ENCODE data around the gene APOM.
A peak's percentile ranks its signal among the peaks of the same experiment; 100 is the strongest.

Gene APOM

GRCh38 chr6:31639449-31639861 lies 16.2 kb upstream of the APOM start:
- Mint-ChIP-seq H3K27ac (peak overlapping the region; percentile 83), H3K36me3 (ENCODE audit: low read depth) (peaks cover 59% of the 10 kb centered on the region), H3K27me3 (ENCODE audit: low read depth, poor library complexity) (peaks cover 3% of the 10 kb centered on the region), H3K9me3 (no peaks in the 10 kb centered on the region), H3K4me1 (no peaks in the 10 kb centered on the region), H3K4me3 (no peak overlapping the region)
- no peak for DNase-seq
- TF ChIP-seq CTCF (IDR thresholded peaks at IDR 0.05): no peak

DNA sequence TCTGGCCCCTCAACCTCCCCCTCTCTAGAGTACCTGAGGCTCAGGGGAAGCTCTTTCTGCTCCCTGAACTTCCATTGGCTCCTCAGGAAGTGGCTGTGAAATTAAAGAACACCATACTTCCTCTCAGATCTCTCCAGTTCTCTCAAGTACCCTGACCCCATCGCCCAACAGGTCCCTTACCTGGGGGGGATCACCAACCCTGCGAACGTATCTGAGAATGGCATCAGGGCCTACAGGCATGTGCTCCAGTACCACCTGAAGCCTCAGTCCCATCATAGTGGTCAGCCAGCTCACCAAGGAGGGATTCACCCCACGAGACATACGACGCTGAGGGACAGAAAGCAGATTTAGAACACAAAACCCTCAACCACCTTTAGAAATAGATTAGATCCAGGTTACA lies 15.1 kb upstream of the APOM start:
- H3K36me3 Mint-ChIP-seq (ENCODE audit: low read depth): peaks cover 62% of the 10 kb centered on the region
- no peak for TF ChIP-seq CTCF (IDR thresholded peaks at IDR 0.05)
- peak overlapping the region; percentile 40 for H3K27ac Mint-ChIP-seq
- H3K9me3 Mint-ChIP-seq: no peaks in the 10 kb centered on the region
- no peak overlapping the region for H3K4me3 Mint-ChIP-seq
- H3K27me3 Mint-ChIP-seq (ENCODE audit: low read depth, poor library complexity): no peaks in the 10 kb centered on the region
- no peaks in the 10 kb centered on the region for H3K4me1 Mint-ChIP-seq
- DNase-seq: no peak

GRCh38 chr6:31641370-31641769 lies 14.3 kb upstream of the APOM start:
- peaks cover 62% of the 10 kb centered on the region for H3K36me3 Mint-ChIP-seq (ENCODE audit: low read depth)
- H3K4me3 Mint-ChIP-seq: no peak overlapping the region
- TF ChIP-seq CTCF (IDR thresholded peaks at IDR 0.05): no peak
- no peaks in the 10 kb centered on the region for H3K4me1 Mint-ChIP-seq
- no peaks in the 10 kb centered on the region for H3K27me3 Mint-ChIP-seq (ENCODE audit: low read depth, poor library complexity)
- DNase-seq: no peak
- peak overlapping the region; percentile 82 for H3K27ac Mint-ChIP-seq
- no peaks in the 10 kb centered on the region for H3K9me3 Mint-ChIP-seq

- Mint-ChIP-seq H3K4me1 (no peaks in the 10 kb centered on the region), H3K36me3 (ENCODE audit: low read depth) (peaks cover 64% of the 10 kb centered on the region), H3K27ac (no peak overlapping the region), H3K4me3 (no peak overlapping the region), H3K9me3 (no peaks in the 10 kb centered on the region), H3K27me3 (ENCODE audit: low read depth, poor library complexity) (no peaks in the 10 kb centered on the region)
- no peak for DNase-seq
- no peak for TF ChIP-seq CTCF (IDR thresholded peaks at IDR 0.05)
These were observed 12.7 kb upstream of the APOM start for GRCh38 chr6:31642798-31643570.

- Mint-ChIP-seq H3K27ac (no peak overlapping the region), H3K4me3 (no peak overlapping the region), H3K9me3 (no peaks in the 10 kb centered on the region), H3K27me3 (ENCODE audit: low read depth, poor library complexity) (no peaks in the 10 kb centered on the region), H3K36me3 (ENCODE audit: low read depth) (peaks cover 70% of the 10 kb centered on the region), H3K4me1 (peaks cover 6% of the 10 kb centered on the region)
- no peak for TF ChIP-seq CTCF (IDR thresholded peaks at IDR 0.05)
- DNase-seq: no peak
These were observed 11.8 kb upstream of the APOM start for GRCh38 chr6:31643818-31644454.

- H3K9me3 Mint-ChIP-seq: no peaks in the 10 kb centered on the region
- no peak for DNase-seq
- H3K4me1 Mint-ChIP-seq: peaks cover 16% of the 10 kb centered on the region
- H3K27ac Mint-ChIP-seq: peak overlapping the region; percentile 48
- no peaks in the 10 kb centered on the region for H3K27me3 Mint-ChIP-seq (ENCODE audit: low read depth, poor library complexity)
- no peak overlapping the region for H3K4me3 Mint-ChIP-seq
- peaks cover 74% of the 10 kb centered on the region for H3K36me3 Mint-ChIP-seq (ENCODE audit: low read depth)
- no peak for TF ChIP-seq CTCF (IDR thresholded peaks at IDR 0.05)
These were observed 10.4 kb upstream of the APOM start for GRCh38 chr6:31645325-31645724.

Measured in nephron progenitor cell (in vitro differentiated cells).